Measurements from ENCODE around the gene BMAL1.

BMAL1 gene

GRCh38 chr11:13367115-13367514 lies 89.5 kb downstream of the BMAL1 start:
- Histone ChIP-seq H3K9ac (ENCODE audit: low read length) (no peak overlapping the region), H4K20me1 (ENCODE audit: low read depth, low read length) (no peaks in the 10 kb centered on the region)

GRCh38 chr11:13368041-13368446 lies 90.5 kb downstream of the BMAL1 start:
- no peak for TF ChIP-seq EZH2phosphoT487 (conservative IDR thresholded peaks at IDR 0.05; ENCODE audit: low read length)
- TF ChIP-seq CTCF (IDR thresholded peaks at IDR 0.05; ENCODE audit: insufficient read depth, low read length, poor library complexity, severe bottlenecking): no peak
- no peak overlapping the region for H3K27ac ChIP-seq (ENCODE audit: low read depth, low read length)
- H3K9me2 ChIP-seq (replicated peaks; ENCODE audit: insufficient read depth, low read length): no peaks in the 10 kb centered on the region
- H3K9me3 ChIP-seq (ENCODE audit: insufficient read depth, low read length): no peaks in the 10 kb centered on the region
- H3K4me3 ChIP-seq (ENCODE audit: insufficient read depth, low read length, poor library complexity, severe bottlenecking): no peak overlapping the region
- H3F3A ChIP-seq (ENCODE audit: insufficient read depth): no peaks in the 10 kb centered on the region
- no peaks in the 10 kb centered on the region for H3K36me3 ChIP-seq (ENCODE audit: low read length)
- no peak overlapping the region for H3K4me2 ChIP-seq (ENCODE audit: low read depth, low read length, poor library complexity, severe bottlenecking)
- H3K27me3 ChIP-seq (ENCODE audit: low read length): no peaks in the 10 kb centered on the region
- no peak overlapping the region for H2AFZ ChIP-seq (ENCODE audit: low read depth, low read length, severe bottlenecking)
- no peaks in the 10 kb centered on the region for H4K20me1 ChIP-seq (ENCODE audit: low read depth, low read length)
- H3K9ac ChIP-seq (ENCODE audit: low read length): no peak overlapping the region
- H3K79me2 ChIP-seq (ENCODE audit: insufficient read depth, low read length): no peaks in the 10 kb centered on the region

More at GRCh38 chr11:13367115-13367514, 89.5 kb downstream of the BMAL1 start:
- H3K27me3 ChIP-seq (ENCODE audit: low read length): no peaks in the 10 kb centered on the region
- no peaks in the 10 kb centered on the region for H3K9me2 ChIP-seq (replicated peaks; ENCODE audit: insufficient read depth, low read length)
- H3K4me3 ChIP-seq (ENCODE audit: insufficient read depth, low read length, poor library complexity, severe bottlenecking): no peak overlapping the region
- no peaks in the 10 kb centered on the region for H3K9me3 ChIP-seq (ENCODE audit: insufficient read depth, low read length)
- no peak overlapping the region for H3K27ac ChIP-seq (ENCODE audit: low read depth, low read length)
- H3K36me3 ChIP-seq (ENCODE audit: low read length): no peaks in the 10 kb centered on the region
- H3K79me2 ChIP-seq (ENCODE audit: insufficient read depth, low read length): no peaks in the 10 kb centered on the region
- H2AFZ ChIP-seq (ENCODE audit: low read depth, low read length, severe bottlenecking): no peak overlapping the region
- TF ChIP-seq EZH2phosphoT487 (conservative IDR thresholded peaks at IDR 0.05; ENCODE audit: low read length): no peak
- no peak for TF ChIP-seq CTCF (IDR thresholded peaks at IDR 0.05; ENCODE audit: insufficient read depth, low read length, poor library complexity, severe bottlenecking)
- H3K4me2 ChIP-seq (ENCODE audit: low read depth, low read length, poor library complexity, severe bottlenecking): no peak overlapping the region
- H3F3A ChIP-seq (ENCODE audit: insufficient read depth): no peaks in the 10 kb centered on the region

- H3K9me2 ChIP-seq (replicated peaks; ENCODE audit: insufficient read depth, low read length): no peaks in the 10 kb centered on the region
- H3K9ac ChIP-seq (ENCODE audit: low read length): no peak overlapping the region
- no peaks in the 10 kb centered on the region for H3K36me3 ChIP-seq (ENCODE audit: low read length)
- no peaks in the 10 kb centered on the region for H3F3A ChIP-seq (ENCODE audit: insufficient read depth)
- no peaks in the 10 kb centered on the region for H3K9me3 ChIP-seq (ENCODE audit: insufficient read depth, low read length)
- no peak for TF ChIP-seq EZH2phosphoT487 (conservative IDR thresholded peaks at IDR 0.05; ENCODE audit: low read length)
- TF ChIP-seq CTCF (IDR thresholded peaks at IDR 0.05; ENCODE audit: insufficient read depth, low read length, poor library complexity, severe bottlenecking): no peak
- H3K27me3 ChIP-seq (ENCODE audit: low read length): no peaks in the 10 kb centered on the region
- H3K27ac ChIP-seq (ENCODE audit: low read depth, low read length): no peak overlapping the region
- no peaks in the 10 kb centered on the region for H4K20me1 ChIP-seq (ENCODE audit: low read depth, low read length)
- no peak overlapping the region for H2AFZ ChIP-seq (ENCODE audit: low read depth, low read length, severe bottlenecking)
- H3K79me2 ChIP-seq (ENCODE audit: insufficient read depth, low read length): no peaks in the 10 kb centered on the region
- H3K4me2 ChIP-seq (ENCODE audit: low read depth, low read length, poor library complexity, severe bottlenecking): no peak overlapping the region
- no peak overlapping the region for H3K4me3 ChIP-seq (ENCODE audit: insufficient read depth, low read length, poor library complexity, severe bottlenecking)
Observed at GRCh38 chr11:13373216-13373615, 95.6 kb downstream of the BMAL1 start.

Data from SU-DHL-6 (cell line).